SK-N-SH (cell line): Measurements from ENCODE around the gene OPCML. TPM values are rescaled to one million over a fixed set of nuclear protein-coding genes. Genes with fewer than 3 reads are reported as not detected.

Source experiments
- CTCF ChIA-PET: fragments of 300-600, 350-600 bp; formaldehyde crosslinking; extraction: SDS; loops from one replicate; lab custom pipeline; 2021; lab: Yijun Ruan, JAX
- POLR2A ChIA-PET: fragments of 350-600 bp; sonication (Branson Sonifier 250); formaldehyde crosslinking; extraction: SDS; loops from one replicate; lab custom pipeline; 2020; ENCODE audit warnings: antibody characterized with exemption, inconsistent platforms; lab: Yijun Ruan, JAX
- DNase-seq: peaks from one replicate; pipeline ENCODE4 v3.0.0; 2012
- H2AFZ ChIP-seq: fragments of 200-600 bp; sonication (generic); 2 replicates; pipeline ENCODE4 v1.8.1; 2016; ENCODE audit warnings: antibody characterized with exemption, mild to moderate bottlenecking, low read depth
- H3F3A ChIP-seq: fragments of 200-600 bp; sonication (generic); replicated peaks from 2 replicates; pipeline ENCODE3; 2016; ENCODE audit warnings: antibody characterized with exemption, mild to moderate bottlenecking; ENCODE audit not compliant: insufficient read depth
- H3K27ac ChIP-seq, 2 experiments: fragments of 200-500 bp in 1 of 2; fragments of 200-600 bp in 1 of 2; sonication (Bioruptor generic) in 1 of 2; sonication (generic), shearing (Covaris generic) in 1 of 2; 2 replicates each; pipeline versions ENCODE4 v1.5.1 to v1.6.1; 2014 to 2016; ENCODE audit warnings: low read depth in 2 of 2, inconsistent platforms in 1 of 2, low read length in 1 of 2, mild to moderate bottlenecking in 1 of 2, mixed read lengths in 1 of 2
- H3K27me3 ChIP-seq: fragments of 200-600 bp; sonication (generic), shearing (Covaris generic); 2 replicates; pipeline ENCODE4 v1.6.1; 2016; ENCODE audit warnings: mixed run types; ENCODE audit not compliant: insufficient read depth
- H3K36me3 ChIP-seq, 2 experiments: fragments of 200-500 bp in 1 of 2; fragments of 200-600 bp in 1 of 2; sonication (Bioruptor generic) in 1 of 2; sonication (generic) in 1 of 2; replicated peaks in 1 of 2; 2 replicates each; pipeline versions ENCODE3 to v1.5.1; 2014 to 2016; ENCODE audit warnings: low read length in 1 of 2, mild to moderate bottlenecking in 1 of 2; ENCODE audit not compliant: insufficient read depth in 2 of 2, control insufficient read depth in 1 of 2
- H3K4me1 ChIP-seq, 2 experiments: fragments of 200-500 bp in 1 of 2; fragments of 200-600 bp in 1 of 2; sonication (Bioruptor generic) in 1 of 2; sonication (generic), shearing (Covaris generic) in 1 of 2; 2 replicates each; pipeline versions ENCODE4 v1.5.1 to v1.6.1; 2014 to 2016; ENCODE audit warnings: low read depth in 1 of 2, low read length in 1 of 2, mixed run types in 1 of 2; ENCODE audit not compliant: insufficient read depth in 2 of 2, control insufficient read depth in 1 of 2
- H3K4me2 ChIP-seq: fragments of 200-600 bp; sonication (generic), shearing (Covaris generic); 2 replicates; pipeline ENCODE4 v1.6.1; 2017; ENCODE audit warnings: mixed run types
- H3K4me3 ChIP-seq, 2 experiments: fragments of 200-500 bp in 1 of 2; fragments of 200-600 bp in 1 of 2; sonication (Bioruptor generic) in 1 of 2; sonication (generic), shearing (Covaris generic) in 1 of 2; 2 replicates each; pipeline versions ENCODE4 v1.5.1 to v1.8.1; 2014 to 2016; ENCODE audit warnings: low read depth in 2 of 2, inconsistent platforms in 1 of 2, low read length in 1 of 2, mild to moderate bottlenecking in 1 of 2, mixed read lengths in 1 of 2, moderate library complexity in 1 of 2
- H3K79me2 ChIP-seq: fragments of 200-600 bp; sonication (generic); 2 replicates; pipeline ENCODE4 v1.8.1; 2017; ENCODE audit warnings: mild to moderate bottlenecking; ENCODE audit not compliant: insufficient read depth
- H3K9ac ChIP-seq: fragments of 200-600 bp; sonication (generic); 2 replicates; pipeline ENCODE4 v1.6.1; 2017; ENCODE audit warnings: mixed run types
- H3K9me2 ChIP-seq: fragments of 200-600 bp; sonication (generic); 2 replicates; pipeline ENCODE4 v1.6.1; 2017; ENCODE audit warnings: mixed run types
- H3K9me3 ChIP-seq: fragments of 200-600 bp; sonication (generic); 2 replicates; pipeline ENCODE4 v1.6.1; 2017; ENCODE audit warnings: mixed run types, mild to moderate bottlenecking, moderate library complexity
- H4K20me1 ChIP-seq: fragments of 200-600 bp; sonication (generic); 2 replicates; pipeline ENCODE4 v1.6.1; 2017; ENCODE audit warnings: mild to moderate bottlenecking, mixed run types; ENCODE audit not compliant: insufficient read depth
- CHD2 ChIP-seq: fragments of 150-350 bp; IDR thresholded peaks from 2 replicates; pipeline ENCODE4 v1.6.1; 2018; ENCODE audit warnings: low read length; ENCODE audit not compliant: partially characterized antibody
- ELF1 ChIP-seq: IDR thresholded peaks from 2 replicates; pipeline ENCODE4 v1.4.0; 2012
- EP300 ChIP-seq, 2 experiments: IDR thresholded peaks; 2 replicates each; pipeline versions ENCODE4 v1.4.0 to v1.6.1; 2012; ENCODE audit warnings: borderline replicate concordance in 1 of 2, low read depth in 1 of 2, low read length in 1 of 2
- EZH2phosphoT487 ChIP-seq: fragments of 200-600 bp; sonication (generic); IDR thresholded peaks from 2 replicates; pipeline ENCODE4 v1.6.1; 2017; ENCODE audit warnings: low read depth, mixed run types, mild to moderate bottlenecking, antibody characterized with exemption, moderate library complexity, borderline replicate concordance
- FOXJ3 ChIP-seq: sonication (generic); formaldehyde crosslinking; IDR thresholded peaks from 2 replicates; pipeline ENCODE4 v1.5.1; 2020; ENCODE audit warnings: mild to moderate bottlenecking, missing genetic modification reagents
- GABPA ChIP-seq: IDR thresholded peaks from 2 replicates; pipeline ENCODE4 v1.4.0; 2012; ENCODE audit warnings: low read depth, mild to moderate bottlenecking
- GATA2 ChIP-seq: sonication (generic); formaldehyde crosslinking; IDR thresholded peaks from 2 replicates; pipeline ENCODE4 v1.5.0; 2020; ENCODE audit warnings: mild to moderate bottlenecking, missing genetic modification reagents
- MEF2A ChIP-seq: IDR thresholded peaks from 2 replicates; pipeline ENCODE4 v1.4.0; 2012; ENCODE audit warnings: low read depth, borderline replicate concordance
- NFIC ChIP-seq: IDR thresholded peaks from 2 replicates; pipeline ENCODE4 v1.4.0; 2012; ENCODE audit warnings: borderline replicate concordance
- POLR2AphosphoS5 ChIP-seq: IDR thresholded peaks from 2 replicates; pipeline ENCODE4 v1.6.1; 2012; ENCODE audit warnings: low read depth, low read length
- RCOR1 ChIP-seq: fragments of 150-350 bp; IDR thresholded peaks from 2 replicates; pipeline ENCODE4 v1.6.1; 2017; ENCODE audit warnings: antibody characterized with exemption, low read length
- RXRA ChIP-seq: IDR thresholded peaks from 2 replicates; pipeline ENCODE4 v1.4.0; 2012; ENCODE audit warnings: low read depth, mild to moderate bottlenecking, borderline replicate concordance
- SMC3 ChIP-seq: IDR thresholded peaks from 2 replicates; pipeline ENCODE4 v1.6.1; 2012; ENCODE audit warnings: low read depth, low read length, improper control_type of control experiment
- TAF1 ChIP-seq: IDR thresholded peaks from 2 replicates; pipeline ENCODE4 v1.6.1; 2012; ENCODE audit warnings: low read depth, mild to moderate bottlenecking, low read length, moderate library complexity, borderline replicate concordance
- TCF12 ChIP-seq: IDR thresholded peaks from 2 replicates; pipeline ENCODE4 v1.4.0; 2012
- YY1 ChIP-seq: IDR thresholded peaks from 2 replicates; pipeline ENCODE4 v1.4.0; 2012; ENCODE audit warnings: low read depth, mild to moderate bottlenecking
- WGBS: methylation state at CpG from one replicate; pipeline ENCODE4 v1.1.6; 2017; ENCODE audit warnings: low lambda C conversion rate; 5-methylcytosine and 5-hydroxymethylcytosine counted together
- polyA plus RNA-seq, 3 experiments: library from polyadenylated mRNA; depleted of rRNA; stranded (reverse); fragments of >200 nt; gene quantifications; 2 replicates each; pipeline ENCODE4 v1.2.3, GENCODE V29; 2012
- TF ChIP-seq, protein P1 (sequence below): IDR thresholded peaks from 2 replicates; pipeline ENCODE4 v1.4.0; 2012; ENCODE audit warnings: low read depth, borderline replicate concordance
- TF ChIP-seq, protein P2 (sequence below): IDR thresholded peaks from 2 replicates; pipeline ENCODE4 v1.4.0; 2012; ENCODE audit warnings: low read depth, borderline replicate concordance
- TF ChIP-seq, protein P3 (sequence below): IDR thresholded peaks from 2 replicates; pipeline ENCODE4; 2012
- TF ChIP-seq, protein P4 (sequence below): fragments of 150-350 bp; IDR thresholded peaks from 2 replicates; pipeline ENCODE4 v1.6.1; 2016; ENCODE audit warnings: mild to moderate bottlenecking, low read depth, low read length
- TF ChIP-seq, protein P5 (sequence below): IDR thresholded peaks from 2 replicates; pipeline ENCODE4 v1.4.0; 2012; ENCODE audit warnings: low read depth

The OPCML gene
- polyA plus RNA-seq, 1 of the 3 experiments (the other 2 are of a cell fraction) = not detected

DNA sequence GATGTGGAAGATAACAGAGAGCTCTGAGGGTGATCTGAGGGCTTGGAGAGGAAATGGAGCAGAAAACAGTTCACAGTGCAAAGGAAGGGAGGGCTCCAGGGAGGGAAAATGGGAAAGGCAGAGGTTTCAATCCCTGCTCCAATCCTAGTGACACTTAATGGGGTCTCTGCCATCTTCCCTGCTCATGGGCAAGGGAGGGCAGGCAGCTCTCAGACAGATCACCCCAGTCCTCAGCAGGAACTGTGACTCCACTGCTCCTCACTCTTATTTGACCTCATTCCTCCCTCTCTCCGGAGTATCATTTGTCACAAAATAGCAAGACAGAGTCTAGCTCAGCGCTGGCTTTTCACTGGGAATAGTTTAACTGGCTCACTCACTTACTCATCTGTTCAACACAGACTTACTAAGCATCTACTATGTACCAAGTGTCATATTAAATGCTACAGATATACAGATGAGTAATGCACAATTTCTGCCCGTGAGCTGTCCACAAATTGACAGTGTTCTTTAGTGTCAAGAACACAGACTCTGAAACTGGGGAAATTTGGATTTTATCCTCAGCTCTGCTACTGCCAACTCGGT is 817.4 kb downstream of the OPCML start (continued):
- TF ChIP-seq RXRA (no peak), EP300 (IDR thresholded peaks at IDR 0.05; ENCODE audit: borderline replicate concordance in 1 of 2, low read depth in 1 of 2, low read length in 1 of 2) (no peak), SMC3 (no peak), ELF1 (no peak), GABPA (no peak), POLR2AphosphoS5 (no peak), TCF12 (no peak)
- TF ChIP-seq, protein P1, sequence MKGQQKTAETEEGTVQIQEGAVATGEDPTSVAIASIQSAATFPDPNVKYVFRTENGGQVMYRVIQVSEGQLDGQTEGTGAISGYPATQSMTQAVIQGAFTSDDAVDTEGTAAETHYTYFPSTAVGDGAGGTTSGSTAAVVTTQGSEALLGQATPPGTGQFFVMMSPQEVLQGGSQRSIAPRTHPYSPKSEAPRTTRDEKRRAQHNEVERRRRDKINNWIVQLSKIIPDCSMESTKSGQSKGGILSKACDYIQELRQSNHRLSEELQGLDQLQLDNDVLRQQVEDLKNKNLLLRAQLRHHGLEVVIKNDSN = no peak
- TF ChIP-seq, protein P2, sequence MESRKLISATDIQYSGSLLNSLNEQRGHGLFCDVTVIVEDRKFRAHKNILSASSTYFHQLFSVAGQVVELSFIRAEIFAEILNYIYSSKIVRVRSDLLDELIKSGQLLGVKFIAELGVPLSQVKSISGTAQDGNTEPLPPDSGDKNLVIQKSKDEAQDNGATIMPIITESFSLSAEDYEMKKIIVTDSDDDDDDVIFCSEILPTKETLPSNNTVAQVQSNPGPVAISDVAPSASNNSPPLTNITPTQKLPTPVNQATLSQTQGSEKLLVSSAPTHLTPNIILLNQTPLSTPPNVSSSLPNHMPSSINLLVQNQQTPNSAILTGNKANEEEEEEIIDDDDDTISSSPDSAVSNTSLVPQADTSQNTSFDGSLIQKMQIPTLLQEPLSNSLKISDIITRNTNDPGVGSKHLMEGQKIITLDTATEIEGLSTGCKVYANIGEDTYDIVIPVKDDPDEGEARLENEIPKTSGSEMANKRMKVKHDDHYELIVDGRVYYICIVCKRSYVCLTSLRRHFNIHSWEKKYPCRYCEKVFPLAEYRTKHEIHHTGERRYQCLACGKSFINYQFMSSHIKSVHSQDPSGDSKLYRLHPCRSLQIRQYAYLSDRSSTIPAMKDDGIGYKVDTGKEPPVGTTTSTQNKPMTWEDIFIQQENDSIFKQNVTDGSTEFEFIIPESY = no peak

DNA sequence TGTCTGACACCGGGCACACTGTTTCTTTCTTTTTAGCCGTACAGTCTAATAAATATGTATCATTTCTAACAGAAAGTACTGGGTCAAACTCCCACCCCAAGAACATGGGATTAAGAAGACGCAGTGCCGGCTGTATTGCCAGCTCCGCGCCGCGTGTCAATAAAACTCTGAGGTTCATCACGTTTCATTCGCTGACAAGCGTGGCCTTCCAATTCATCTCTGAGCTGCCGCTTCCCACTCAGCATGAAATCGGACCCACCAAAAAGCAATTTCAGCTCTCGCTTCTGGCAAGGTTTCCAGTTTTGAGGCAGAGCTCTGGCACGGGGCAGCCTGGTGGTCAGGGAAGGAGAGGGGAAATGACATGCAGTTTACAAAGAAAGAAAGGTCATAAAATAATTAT is 819.8 kb downstream of the OPCML start:
- Histone ChIP-seq H3K27me3 (no peaks in the 10 kb centered on the region), H3K9ac (no peak overlapping the region), H4K20me1 (no peaks in the 10 kb centered on the region), H3K9me2 (no peaks in the 10 kb centered on the region), H3K4me2 (no peak overlapping the region), H2AFZ (no peak overlapping the region), H3K4me3 (no peak overlapping the region), H3K27ac (no peak overlapping the region), H3K4me1 (no peaks in the 10 kb centered on the region; a peak in 1 of 4 replicates)
- TF ChIP-seq MEF2A = no peak
- TF ChIP-seq YY1 = no peak
- TF ChIP-seq, protein P2 = no peak
- TF ChIP-seq, protein P3, sequence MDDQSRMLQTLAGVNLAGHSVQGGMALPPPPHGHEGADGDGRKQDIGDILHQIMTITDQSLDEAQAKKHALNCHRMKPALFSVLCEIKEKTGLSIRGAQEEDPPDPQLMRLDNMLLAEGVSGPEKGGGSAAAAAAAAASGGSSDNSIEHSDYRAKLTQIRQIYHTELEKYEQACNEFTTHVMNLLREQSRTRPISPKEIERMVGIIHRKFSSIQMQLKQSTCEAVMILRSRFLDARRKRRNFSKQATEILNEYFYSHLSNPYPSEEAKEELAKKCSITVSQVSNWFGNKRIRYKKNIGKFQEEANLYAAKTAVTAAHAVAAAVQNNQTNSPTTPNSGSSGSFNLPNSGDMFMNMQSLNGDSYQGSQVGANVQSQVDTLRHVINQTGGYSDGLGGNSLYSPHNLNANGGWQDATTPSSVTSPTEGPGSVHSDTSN = no peak
- no peak for TF ChIP-seq FOXJ3
- TF ChIP-seq RCOR1 = no peak
- no peak for TF ChIP-seq SMC3
- TF ChIP-seq, protein P4, sequence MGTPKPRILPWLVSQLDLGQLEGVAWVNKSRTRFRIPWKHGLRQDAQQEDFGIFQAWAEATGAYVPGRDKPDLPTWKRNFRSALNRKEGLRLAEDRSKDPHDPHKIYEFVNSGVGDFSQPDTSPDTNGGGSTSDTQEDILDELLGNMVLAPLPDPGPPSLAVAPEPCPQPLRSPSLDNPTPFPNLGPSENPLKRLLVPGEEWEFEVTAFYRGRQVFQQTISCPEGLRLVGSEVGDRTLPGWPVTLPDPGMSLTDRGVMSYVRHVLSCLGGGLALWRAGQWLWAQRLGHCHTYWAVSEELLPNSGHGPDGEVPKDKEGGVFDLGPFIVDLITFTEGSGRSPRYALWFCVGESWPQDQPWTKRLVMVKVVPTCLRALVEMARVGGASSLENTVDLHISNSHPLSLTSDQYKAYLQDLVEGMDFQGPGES = no peak
- no peak for TF ChIP-seq NFIC
- no peak for TF ChIP-seq EZH2phosphoT487
- TF ChIP-seq TAF1 = no peak
- TF ChIP-seq, protein P5, sequence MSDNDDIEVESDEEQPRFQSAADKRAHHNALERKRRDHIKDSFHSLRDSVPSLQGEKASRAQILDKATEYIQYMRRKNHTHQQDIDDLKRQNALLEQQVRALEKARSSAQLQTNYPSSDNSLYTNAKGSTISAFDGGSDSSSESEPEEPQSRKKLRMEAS = no peak
- no peak for TF ChIP-seq POLR2AphosphoS5
- TF ChIP-seq, protein P1 = no peak
- no peak for TF ChIP-seq GABPA
- no peak for TF ChIP-seq GATA2 (CRISPR knock-in tag)
- no peak for TF ChIP-seq CHD2
- TF ChIP-seq, all 33 proteins: peak for 0
- Histone ChIP-seq H3K36me3 (no peaks in the 10 kb centered on the region), H3K9me3 (no peaks in the 10 kb centered on the region), H3K79me2 (no peaks in the 10 kb centered on the region), H3F3A (no peaks in the 10 kb centered on the region)
- DNase-seq = no peak
- POLR2A ChIA-PET = no interaction called here
- 76% methylated on average over 15 of the region's 15 CpGs for WGBS
- CTCF ChIA-PET = no interaction called here
